Bone marrow (tissue), 2 donors: Measurements from ENCODE around the gene FHL1.
A peak's percentile ranks its signal among the peaks of the same experiment; 100 is the strongest.
"Not testable (repeated sequence)": the region's sequence is repeated elsewhere in the genome, so short reads cannot be mapped to it uniquely, and the experiment has no call there.

Source experiments
- DNase-seq, 2 donors: peaks; one replicate each; lab custom pipeline; 2025; lab: John Stamatoyannopoulos, UW

The FHL1 gene

DNA sequence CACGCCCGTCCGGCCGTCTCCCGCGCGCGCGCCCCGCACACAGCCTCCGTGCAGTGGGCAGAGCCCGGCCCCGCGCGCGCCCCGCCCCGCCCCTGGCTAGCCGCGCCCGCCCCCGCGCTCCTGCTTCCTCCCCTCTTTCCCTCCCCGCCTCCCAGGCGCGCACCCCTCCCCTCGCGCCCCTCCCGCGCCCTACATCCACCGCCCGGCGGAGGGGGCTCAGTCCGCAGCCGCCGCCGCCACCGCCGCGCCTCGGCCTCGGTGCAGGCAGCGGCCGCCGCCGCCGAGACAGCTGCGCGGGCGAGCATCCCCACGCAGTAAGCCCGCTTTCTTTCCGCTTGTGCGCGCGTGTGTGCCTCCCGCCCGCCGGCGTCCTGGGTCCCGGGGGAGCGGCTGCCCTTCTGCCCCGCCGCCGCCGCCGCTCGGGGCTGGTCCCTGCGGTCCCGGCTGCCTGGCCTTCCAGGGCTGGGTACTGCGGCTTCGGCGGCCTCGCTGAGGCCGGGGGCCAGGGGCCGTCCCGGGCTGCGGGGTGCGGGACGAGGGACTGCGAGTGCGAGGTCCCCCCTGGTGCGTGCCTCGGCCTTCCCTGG lies at the start of gene FHL1:
Gene FHL1 (plus strand): TSS at position 219 of the 587 bp plus-strand sequence.
- no peak for DNase-seq

DNA sequence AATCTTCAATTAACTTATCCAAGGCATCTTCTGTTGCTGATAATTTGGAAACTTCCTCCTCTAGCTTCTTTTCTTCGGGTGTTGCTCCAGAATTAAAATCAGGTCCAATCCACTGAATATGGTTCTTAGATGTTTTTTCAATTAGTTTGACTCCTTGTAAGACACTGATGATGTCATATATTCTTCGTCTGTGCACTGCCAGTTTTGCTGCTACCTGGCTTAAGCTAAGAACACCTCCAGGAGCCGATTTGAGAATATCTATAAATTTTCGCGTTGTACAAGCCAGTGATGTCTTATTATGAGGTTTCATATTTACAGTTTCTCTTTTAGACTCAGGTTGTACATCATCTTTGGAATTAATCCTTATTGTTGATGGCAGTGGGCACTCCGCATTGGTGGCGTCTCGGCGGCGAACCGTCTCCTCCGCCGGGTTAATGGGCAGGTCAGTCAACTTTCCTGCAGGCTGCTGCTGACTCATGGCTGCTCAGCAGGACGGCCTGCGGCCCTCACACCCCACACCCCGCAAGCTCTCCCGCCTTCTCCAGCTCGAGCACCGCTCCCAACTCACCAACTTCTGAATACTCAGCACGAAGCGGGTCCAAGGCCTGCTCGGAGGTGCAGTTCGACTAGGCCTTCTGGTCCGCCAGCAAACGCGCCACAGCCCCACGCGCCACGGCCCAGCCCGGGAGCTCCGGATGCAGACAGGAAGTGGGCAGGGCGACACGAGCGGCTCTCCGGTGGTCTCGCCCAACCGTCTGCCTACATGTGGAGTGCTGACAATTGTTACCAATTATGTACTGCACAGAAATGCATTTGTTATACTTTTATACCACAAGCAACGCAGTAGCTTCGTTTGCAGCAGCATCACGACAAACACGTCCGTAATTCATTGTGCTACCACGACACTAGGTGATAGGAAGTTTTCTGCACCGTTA lies 49.2 kb upstream of the FHL1 start:
- DNase-seq: no peak

DNA sequence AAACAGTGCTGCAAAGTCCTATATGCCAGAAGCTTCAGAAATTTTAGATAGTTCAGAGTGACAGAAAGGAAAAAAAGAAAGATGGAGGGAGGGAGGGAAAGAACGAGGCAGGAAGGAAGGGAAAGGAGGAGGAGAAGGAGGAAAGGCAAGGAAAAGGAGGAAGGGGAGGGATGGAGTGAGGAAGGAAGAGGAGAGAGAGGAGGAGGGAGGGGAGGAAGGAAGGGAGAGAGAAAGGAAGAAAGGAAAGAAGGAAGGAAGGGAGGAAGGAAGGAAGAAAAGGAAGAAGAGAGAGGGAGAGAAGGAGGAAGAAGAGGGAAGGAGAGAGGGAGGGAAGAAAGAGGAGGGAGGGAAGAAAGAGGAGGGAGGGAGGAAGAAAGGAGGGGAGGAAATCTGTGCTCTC lies 42.4 kb upstream of the FHL1 start:
- DNase-seq: no peak

DNA sequence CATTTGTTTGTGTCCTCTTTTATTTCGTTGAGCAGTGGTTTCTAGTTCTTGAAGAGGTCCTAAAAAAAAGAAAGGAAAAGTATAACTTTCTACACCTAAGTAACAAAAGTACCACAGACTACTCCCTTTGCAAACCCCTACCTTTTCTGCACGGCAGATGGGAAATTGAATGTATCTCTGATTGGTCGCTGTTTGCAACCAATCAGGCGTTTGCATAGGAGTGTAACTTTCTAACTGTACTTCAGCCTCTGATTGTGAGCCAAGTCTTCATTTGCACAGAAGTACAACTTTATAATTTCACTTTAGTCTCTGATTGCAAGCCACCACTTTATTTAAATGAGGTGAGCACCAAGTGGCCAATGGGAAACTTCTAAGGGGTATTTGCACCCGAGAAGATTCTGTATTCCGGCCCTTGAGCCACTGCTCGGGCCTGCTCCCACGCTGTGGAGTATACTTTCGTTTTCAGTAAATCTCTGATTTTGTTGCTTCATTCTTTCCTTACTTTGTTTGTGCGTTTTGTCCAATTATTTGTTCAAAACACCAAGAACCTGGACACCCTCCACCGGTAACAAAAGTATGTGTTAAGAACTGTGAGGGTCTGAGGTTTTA lies 40.3 kb upstream of the FHL1 start:
- DNase-seq: no peak

DNA sequence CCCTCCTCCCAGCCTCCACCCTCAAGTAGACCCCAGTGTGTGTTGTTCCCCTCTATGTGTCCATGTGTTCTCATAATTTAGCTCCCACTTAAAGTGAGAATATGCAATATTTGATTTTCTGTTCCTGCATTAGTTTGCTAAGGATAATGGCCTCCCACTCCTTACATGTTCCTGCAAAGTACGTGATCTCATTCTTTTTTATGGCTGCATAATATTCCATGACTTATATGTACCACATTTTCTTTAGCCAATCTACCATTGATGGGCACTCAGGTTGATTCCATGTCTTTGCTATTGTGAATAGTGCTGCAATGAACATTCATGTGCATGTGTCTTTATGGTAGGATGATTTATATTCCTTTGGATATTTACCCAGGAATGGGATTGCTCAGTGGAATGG lies 38.4 kb upstream of the FHL1 start:
- DNase-seq: not testable (repeated sequence)

DNA sequence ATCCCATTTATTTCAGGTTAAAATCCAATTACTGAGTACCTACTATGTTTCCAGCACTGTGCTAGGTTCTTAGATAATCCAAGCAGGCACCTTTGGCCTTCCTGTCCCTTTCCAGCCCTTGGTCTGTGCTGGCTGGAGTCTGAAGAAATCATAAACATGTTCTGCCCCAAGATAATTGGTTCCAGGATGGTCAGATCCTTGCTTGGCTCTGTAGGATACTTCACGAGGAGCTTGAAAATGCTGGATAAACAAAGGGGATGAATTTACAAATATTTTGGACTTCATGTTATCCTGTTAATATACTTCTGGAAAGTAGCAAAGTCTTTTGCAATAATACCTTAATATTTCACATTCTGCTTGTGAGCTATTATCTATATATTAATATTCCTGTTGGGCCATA lies 35.0 kb upstream of the FHL1 start:
- no peak for DNase-seq

DNA sequence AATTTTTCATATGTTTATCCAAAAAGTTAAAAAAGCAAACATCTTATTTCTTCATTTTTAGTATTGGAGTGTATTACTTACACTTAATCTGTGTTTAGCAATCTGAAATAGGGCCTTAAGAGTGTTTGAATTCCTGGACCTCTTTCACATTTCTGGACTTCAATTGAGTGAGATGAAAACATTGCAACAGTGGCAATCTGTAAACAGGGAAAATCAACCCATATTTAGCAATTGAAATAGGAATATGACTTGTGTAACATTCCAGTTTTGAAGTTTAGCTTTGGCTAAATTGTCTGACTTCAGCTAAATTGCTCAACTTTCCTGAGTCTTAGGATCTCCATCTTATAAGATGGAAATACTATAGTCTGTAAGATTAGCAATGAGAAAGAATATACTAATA lies 34.6 kb upstream of the FHL1 start:
- no peak for DNase-seq

DNA sequence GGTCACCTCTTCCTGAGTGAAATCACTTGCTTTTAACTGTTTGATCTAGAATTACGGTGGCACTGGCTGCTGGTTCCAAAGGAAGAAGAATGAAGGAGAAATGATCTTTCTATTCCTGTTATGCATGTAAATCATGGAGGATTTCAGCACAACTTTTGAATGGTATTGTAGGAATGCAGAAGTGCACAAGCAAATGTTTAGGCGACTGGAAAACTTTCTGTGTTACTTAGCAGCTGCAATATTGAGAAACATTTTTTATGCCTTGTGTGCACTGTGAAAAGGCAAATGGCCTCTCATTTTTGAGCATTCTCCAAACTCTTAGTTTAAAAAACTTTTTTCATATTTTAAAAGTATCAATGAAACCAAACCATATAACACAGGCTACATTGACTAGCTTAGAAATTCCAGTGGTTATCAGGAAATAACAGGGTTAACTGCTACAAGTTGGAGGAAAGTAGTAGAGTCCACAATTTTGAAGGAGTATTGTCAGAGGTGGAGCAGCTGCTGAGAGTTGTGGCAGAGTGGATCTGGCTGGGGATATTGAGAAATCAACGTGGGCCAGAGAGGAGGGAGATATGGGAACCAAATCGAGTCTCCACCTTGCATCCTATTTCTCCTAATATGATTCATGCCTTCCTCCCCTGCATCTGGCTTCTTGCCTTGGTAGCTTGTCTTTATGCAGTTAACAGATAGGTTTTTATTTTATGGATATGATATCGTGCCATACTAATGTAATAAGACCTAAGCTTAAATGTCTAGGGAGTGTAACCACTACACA lies 32.0 kb upstream of the FHL1 start:
- peak in 1 of 2 donors; percentile 13 for DNase-seq

DNA sequence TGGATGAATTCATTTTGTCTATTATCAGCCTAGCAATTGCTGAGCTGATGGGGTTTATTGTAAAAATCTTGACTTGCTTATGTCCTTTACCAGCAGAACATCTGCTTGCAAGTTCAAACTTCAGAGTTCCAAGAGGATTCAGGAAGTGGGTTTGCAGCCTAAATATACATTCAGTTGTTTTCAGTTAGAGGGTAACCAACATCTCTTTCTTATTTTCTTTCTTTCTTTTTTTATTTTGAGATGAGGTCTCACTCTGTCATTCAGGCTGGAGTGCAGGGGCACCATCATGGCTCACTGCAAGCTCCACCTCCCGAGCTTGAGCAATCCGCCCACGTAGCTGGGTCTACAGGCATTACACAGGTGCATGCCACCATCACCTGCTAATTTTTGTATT lies 31.4 kb upstream of the FHL1 start:
- DNase-seq: no peak

DNA sequence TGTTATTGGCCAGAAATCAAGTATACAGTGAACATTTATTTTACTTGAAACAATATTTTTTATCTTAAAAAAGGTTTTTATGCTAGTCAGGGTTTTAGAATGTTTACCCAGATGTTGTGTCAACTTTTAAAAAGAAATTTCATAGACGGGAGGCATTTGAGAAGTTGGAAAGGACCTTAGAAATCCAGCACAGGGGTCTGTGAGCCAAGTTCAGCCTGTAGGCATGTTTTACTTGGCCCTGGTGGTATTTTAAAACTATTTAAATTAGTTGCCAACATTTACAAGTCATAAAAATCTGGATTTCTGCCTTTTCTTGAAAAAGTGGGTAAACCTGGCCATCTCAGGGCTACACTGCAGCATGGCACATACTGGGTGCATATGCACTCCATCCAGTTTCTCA lies 25.5 kb upstream of the FHL1 start:
- no peak for DNase-seq

DNA sequence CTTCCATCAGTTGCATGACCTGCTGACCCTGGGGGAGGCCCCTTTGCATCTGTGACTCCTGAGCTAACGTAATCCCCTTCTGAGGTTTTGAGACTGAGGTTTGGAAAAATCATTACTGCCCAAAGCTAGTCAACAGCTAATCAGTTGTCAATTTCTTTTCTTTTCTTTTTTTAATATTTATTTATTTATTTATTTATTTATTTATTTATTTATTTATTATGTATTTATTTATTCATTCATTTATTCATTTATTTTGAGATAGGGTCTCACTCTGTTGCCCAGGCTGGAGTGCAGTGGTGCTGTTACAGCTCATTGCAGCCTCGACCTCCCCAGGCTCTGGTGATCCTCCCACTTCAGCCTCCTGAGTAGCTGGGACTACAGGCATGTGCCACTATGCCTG lies 25.1 kb upstream of the FHL1 start:
- no peak for DNase-seq

DNA sequence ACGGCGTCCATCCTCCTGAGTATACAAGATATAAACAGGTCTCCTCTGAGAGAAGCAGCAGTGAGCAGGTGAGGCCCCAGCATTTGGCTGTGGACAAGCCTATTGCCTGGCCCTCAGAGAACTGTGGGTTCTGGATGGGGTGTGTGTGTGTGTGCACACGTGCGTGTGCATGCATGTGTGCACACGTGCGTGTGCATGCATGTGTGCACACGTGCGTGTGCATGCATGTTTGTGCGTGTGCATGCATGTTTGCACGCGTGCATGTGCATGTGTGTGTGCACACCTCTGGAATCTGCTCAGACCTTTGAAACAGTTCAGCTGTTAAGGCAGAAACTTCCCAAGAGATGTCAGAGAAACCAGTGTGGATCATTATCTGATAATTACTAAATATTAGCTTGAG lies 22.2 kb upstream of the FHL1 start:
- no peak for DNase-seq

DNA sequence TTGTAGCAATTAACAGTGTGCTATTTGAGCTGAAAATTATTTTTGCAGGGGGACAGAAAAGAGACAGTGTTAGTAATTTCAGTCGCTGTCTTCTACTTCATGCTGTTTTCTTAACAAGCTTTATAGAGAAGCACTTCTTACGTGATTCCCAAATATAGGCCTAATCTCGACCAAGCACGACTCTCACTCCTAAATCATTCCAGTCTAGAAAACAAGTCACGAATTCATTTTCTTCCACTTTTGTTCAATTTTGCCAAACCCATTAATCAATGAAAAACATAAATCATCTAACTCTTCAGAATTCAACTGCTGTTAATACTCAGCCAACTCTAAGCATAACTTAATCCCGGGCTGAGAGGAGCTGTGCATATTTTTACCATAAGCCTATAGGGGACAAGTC lies 21.0 kb upstream of the FHL1 start:
- DNase-seq: no peak

DNA sequence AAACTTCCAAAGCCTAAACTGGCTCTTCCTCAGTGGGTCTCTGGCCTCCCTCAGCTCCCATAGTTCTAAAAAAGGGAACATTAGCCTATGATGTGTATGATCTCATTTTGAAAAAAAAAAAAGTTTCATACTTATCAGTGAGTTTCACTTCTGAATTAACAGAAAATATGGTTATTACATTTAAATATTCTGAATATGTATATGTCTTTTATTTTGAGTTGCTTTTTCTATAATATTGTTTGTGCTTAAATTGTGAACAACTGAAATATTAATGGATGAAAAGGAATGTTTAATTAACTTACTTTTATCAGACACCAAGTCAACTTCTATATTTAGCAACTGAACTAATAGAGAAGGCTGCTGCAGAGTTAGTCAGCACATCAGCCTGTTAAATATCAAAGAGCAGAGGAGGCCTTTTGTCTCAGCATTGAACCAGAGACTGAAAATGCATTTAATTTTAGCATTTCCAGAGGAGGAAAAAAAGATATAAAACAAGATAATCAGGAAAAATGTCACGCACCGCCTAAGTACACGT lies 20.4 kb upstream of the FHL1 start:
- DNase-seq: no peak

DNA sequence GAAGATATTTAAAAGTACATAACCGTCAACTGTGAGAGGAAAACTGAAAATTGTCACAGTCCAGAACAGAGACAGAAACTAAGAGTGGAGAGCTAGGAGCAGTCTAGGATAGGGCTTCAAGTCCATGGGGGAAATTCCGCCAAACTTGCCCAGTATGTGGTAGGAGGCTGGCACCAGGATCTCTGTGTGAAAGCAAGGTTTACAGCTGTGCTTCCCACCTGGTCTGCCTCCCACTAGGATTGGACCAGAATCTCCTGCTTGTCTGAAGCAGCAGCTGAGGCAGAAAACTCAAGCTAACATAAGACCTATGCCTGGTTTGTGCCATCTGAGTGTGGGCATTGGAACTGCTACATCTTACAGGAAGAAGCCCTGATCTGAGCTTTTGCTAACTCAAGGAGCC lies 18.6 kb upstream of the FHL1 start:
- no peak for DNase-seq

DNA sequence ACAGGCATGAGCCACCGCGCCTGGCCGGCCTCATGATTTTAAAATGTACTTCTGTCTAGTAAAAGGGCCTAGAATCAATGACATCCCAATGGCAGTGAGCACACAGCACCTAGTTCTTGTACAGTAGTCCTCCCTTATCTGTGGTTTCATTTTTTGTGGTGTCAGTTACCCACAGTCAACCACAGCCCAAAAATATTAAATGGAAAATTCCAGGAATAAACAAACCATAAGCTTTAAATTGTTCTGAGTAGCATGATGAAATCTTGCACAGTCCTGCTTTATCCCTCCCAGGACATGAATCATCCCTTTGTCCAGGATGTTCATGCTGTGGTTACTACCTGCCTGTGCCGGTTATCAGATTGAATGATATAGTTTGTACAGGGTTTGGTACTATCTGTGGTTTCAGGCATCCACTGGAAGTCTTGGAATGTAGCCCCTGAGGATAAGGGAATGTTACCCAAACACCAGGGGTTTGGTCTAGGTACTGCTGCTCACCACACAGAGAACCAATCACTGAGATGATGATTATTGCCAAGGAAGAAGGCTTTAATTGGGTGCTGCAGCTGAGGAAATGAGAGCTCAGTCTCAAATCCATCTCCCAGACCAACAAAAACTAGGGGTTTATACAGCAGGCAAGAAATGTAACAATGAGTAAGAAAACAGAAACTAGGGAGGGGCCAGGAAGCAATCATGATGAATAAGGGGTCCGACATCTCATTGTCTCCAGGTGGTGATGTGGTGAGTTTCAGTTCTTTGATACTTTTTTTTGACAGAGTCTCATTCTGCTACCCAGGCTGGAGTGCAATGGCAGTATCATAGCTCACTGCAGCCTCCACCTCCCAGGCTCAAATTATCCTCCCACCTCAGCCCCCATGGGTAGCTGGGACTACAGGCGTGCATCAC lies 16.2 kb upstream of the FHL1 start:
- no peak for DNase-seq

DNA sequence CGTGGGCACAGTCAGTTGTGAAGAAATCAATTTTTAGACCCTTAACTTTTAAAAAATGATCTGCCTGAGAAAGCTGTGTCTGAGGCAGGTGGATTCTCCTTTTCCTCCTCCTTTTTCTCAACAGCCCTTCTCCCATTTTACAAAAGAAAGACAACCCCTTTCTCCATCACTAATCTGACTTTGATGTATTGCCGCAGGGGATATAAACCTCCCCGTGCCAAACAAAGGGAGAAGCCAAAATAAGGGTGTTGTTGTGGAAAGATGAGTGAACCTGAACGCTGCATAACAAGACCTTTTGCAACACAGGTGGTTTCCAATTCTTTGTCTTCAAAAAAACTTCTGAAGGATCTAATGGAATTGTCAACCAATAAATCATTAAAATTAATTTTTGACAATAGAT lies 8.4 kb upstream of the FHL1 start:
- DNase-seq: no peak

DNA sequence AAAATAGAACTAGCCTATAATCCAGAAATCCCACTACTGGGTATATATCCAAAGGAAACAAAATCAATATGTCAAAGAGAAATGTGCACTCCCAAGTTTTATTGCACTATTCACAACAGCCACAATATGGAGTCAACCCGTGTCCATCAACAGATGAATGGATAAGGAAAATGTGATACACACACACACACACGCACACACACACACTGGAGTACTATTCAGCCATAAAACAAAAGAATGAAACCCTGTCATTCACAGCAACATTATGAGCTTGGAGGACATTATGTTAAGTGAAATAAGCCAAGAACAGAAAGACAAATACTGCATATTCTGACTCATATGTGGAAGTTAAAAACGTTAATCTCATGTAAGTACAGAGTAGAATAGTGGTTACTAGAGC lies 5.8 kb upstream of the FHL1 start:
- DNase-seq: no peak

DNA sequence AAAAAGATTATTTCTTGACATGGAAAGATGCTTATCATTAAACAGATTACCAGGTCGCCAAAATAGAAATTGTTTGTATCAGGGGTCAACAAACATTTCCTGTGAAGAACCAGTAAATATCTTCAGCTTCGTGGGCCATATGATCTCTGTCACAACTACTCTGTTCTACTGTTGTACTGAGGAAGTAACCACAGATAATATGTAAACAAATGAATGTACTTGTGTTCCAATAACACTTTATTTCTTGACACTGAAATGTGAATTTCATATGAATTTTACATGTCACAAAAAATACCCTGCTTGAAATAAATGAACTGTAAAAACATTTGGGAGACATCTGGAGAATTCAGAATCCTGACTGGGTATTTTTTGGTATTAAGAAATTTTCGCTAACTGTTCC lies 4.7 kb upstream of the FHL1 start:
- no peak for DNase-seq

DNA sequence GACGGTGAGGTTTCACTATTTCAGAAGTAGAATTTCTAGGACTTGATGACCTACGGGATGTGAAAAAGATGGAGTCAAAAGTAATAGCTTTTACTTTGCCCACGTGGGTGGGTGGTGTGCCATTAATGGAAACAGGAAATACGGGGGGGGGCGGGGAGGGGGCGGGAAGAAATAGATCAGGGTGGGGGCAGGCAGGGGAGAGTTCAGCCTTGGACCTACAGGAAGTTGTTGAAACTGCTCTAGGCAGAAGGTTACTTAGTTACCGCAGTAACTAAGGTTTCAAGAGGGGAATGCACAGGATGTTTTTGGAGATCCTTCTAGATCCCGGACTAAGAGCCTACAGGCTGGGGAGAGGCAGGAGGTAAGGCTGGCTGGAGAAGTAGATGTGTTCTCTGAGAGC lies 3.6 kb upstream of the FHL1 start:
- peak in 1 of 2 donors; percentile 20 for DNase-seq
